Transverse colon (tissue), 4 donors: ENCODE results near the gene EEPD1. TPM values are rescaled to one million over a fixed set of nuclear protein-coding genes. Genes with fewer than 3 reads are reported as not detected.
A peak's percentile ranks its signal among the peaks of the same experiment; 100 is the strongest.

Experiments used
- DNase-seq: peaks from one replicate; pipeline ENCODE4 v3.0.0-alpha.2; 2019
- H3K27ac ChIP-seq, 4 donors: fragments of 200-600 bp; sonication (generic); 2 replicates each; pipeline ENCODE4 v1.5.1; 2016 to 2018; ENCODE audit warnings: inconsistent platforms in 4 of 4
- H3K27me3 ChIP-seq: fragments of 200-600 bp; sonication (generic); 2 replicates; pipeline ENCODE4 v1.5.1; 2017; ENCODE audit warnings: inconsistent platforms
- H3K36me3 ChIP-seq, 4 donors: fragments of 200-600 bp; sonication (generic); 2 replicates each; pipeline ENCODE4 v1.5.1; 2017 to 2019; ENCODE audit warnings: inconsistent platforms in 4 of 4
- H3K4me1 ChIP-seq, 4 donors: fragments of 200-600 bp; sonication (generic); 2 replicates each; pipeline ENCODE4 v1.5.1; 2017 to 2020; ENCODE audit warnings: inconsistent platforms in 4 of 4
- H3K4me3 ChIP-seq, 4 donors: fragments of 200-600 bp; sonication (generic); 1 replicate in 1 of 4; 2 replicates in 3 of 4; pipeline versions ENCODE4 v1.5.1 to v1.6.1; 2017 to 2019; ENCODE audit warnings: inconsistent platforms in 4 of 4
- H3K9me3 ChIP-seq, 2 donors: fragments of 200-600 bp; sonication (generic); 2 replicates each; pipeline ENCODE4 v1.5.1; 2017 to 2019; ENCODE audit warnings: inconsistent platforms in 2 of 2
- CTCF ChIP-seq, 5 experiments: fragments of 200-600 bp in 3 of 5; fragments of 450-650 bp in 2 of 5; sonication (generic) in 3 of 5; IDR thresholded peaks; 1 replicate in 2 of 5; 2 replicates in 3 of 5; pipeline ENCODE4 v1.5.1; 2016 to 2017; ENCODE audit warnings: antibody characterized with exemption in 5 of 5, inconsistent platforms in 3 of 5, mild to moderate bottlenecking in 2 of 5, moderate library complexity in 1 of 5
- EP300 ChIP-seq: sonication (generic); formaldehyde crosslinking; IDR thresholded peaks from one replicate; pipeline ENCODE4 v1.6.1; 2017; ENCODE audit warnings: antibody characterized with exemption, low read depth
- POLR2A ChIP-seq: fragments of 450-650 bp; IDR thresholded peaks from one replicate; pipeline ENCODE4 v1.6.1; 2016; ENCODE audit warnings: antibody characterized with exemption, mild to moderate bottlenecking, moderate library complexity
- POLR2AphosphoS5 ChIP-seq, 3 donors: sonication (generic); formaldehyde crosslinking; IDR thresholded peaks; one replicate each; pipeline ENCODE4 v1.6.1; 2016; ENCODE audit warnings: antibody characterized with exemption in 3 of 3
- WGBS, 2 donors: methylation state at CpG; one replicate each; pipeline ENCODE4 v1.1.5; 2018; ENCODE audit warnings: low coverage in 1 of 2; 5-methylcytosine and 5-hydroxymethylcytosine counted together
- in situ Hi-C, 4 donors: fragments of 200-750 bp; cut with MboI; loops; one replicate each; pipeline versions ENCODE4 v1.15.0 to v1.15.1; 2017; ENCODE audit warnings: low sequenced_read_pairs in 3 of 4, low pct_ligation_motif_present in 1 of 4, low pct_unique_long_range_greater_than_20kb in 1 of 4
- intact Hi-C: fragments of 100-400 bp; cut with DNase I; formaldehyde crosslinking; loops from one replicate; pipeline ENCODE4 v1.15.1; 2023; ENCODE audit warnings: low total_unique reads
- total RNA-seq, 4 donors: library from RNA; depleted of rRNA; stranded (reverse); fragments of >200 nt; gene quantifications; one replicate each; pipeline ENCODE4 v1.1.0, GENCODE V29; 2016

The EEPD1 gene
- total RNA-seq, 4 donors from 2014 or later = 16.2 to 36.2 (median 25.2) TPM

GRCh38 chr7:36151921-36152755 lies 916 bp upstream of the EEPD1 start:
- 58 to 91% methylated on average over 5 to 22 of the region's 30 CpGs for WGBS, 2 donors
- Histone ChIP-seq H3K9me3 (no peaks in the 10 kb centered on the region), H3K36me3 (no peaks in the 10 kb centered on the region), H3K4me3 (peak overlapping the region; percentile 10 to 55 (median 32)), H3K4me1 (peaks cover 14 to 42% (median 40%) of the 10 kb centered on the region in 4 donors), H3K27ac (peak overlapping the region; percentile 79 to 94 (median 93)), H3K27me3 (no peaks in the 10 kb centered on the region)
- in situ Hi-C loops = loop anchor here in 1 of 4 donors (25.0 kb wide), 1 partner anchor 135 kb away; no protein-coding TSS in a partner anchor
- peak; percentile 62 for TF ChIP-seq POLR2A
- TF ChIP-seq POLR2AphosphoS5 (IDR thresholded peaks at IDR 0.05) = peak; percentile 9 to 59 (median 34)
- TF ChIP-seq CTCF (IDR thresholded peaks at IDR 0.05) = peak in 1 of 5 experiments; percentile 10
- TF ChIP-seq EP300 = no peak
- intact Hi-C loops = no loop called here
- DNase-seq = no peak

DNA sequence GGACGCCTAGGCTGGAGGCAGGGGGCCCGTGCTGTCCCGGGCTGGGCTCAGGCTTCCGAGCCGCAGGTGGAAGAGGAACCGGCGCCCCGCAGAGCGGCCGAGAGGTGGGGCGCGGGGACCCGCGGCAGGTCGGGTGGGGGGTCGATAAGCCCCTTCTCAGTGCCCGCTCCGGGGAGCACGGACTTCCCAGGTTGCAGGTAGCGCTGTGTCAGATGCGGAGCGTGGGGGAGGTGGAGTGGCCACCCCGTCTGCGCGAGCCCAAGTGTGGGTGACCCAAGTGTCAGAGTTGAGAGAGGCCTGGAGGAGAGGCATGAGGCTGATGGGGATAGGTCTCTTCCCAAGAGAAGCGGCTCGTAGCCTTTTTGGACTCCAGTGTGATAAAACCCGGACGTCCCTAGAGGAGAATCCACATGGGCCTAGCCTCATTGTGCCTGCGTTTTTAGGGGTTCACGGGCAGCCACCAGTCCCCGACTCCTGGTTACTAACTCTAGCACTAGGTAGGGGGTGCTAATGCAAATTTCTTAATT lies 580 bp downstream of the EEPD1 start:
- H3K4me1 ChIP-seq = peaks cover 20 to 54% (median 45%) of the 10 kb centered on the region in 4 donors
- DNase-seq = no peak

GRCh38 chr7:36154255-36155212 lies 1.5 kb downstream of the EEPD1 start:
- Histone ChIP-seq H3K4me1 (peaks cover 20 to 58% (median 47%) of the 10 kb centered on the region in 4 donors), H3K9me3 (no peaks in the 10 kb centered on the region), H3K4me3 (peak overlapping the region in 3 of 4 donors; percentile 63 to 89 (median 84)), H3K27ac (peak overlapping the region; percentile 92 to 95 (median 94)), H3K27me3 (no peaks in the 10 kb centered on the region), H3K36me3 (no peaks in the 10 kb centered on the region)
- intact Hi-C loops (loop anchor here (5.0 kb wide), 1 partner anchor 138 kb away; no protein-coding TSS in a partner anchor), in situ Hi-C loops (loop anchor here in 1 of 4 donors (25.0 kb wide), 1 partner anchor 133 kb away; no protein-coding TSS in a partner anchor)
- DNase-seq = no peak
- WGBS, 2 donors = 90% methylated on average over 44 of the region's 44 CpGs; no CpG with 5 or more reads in 1 of the 2 donors
- no peak for TF ChIP-seq EP300
- TF ChIP-seq POLR2AphosphoS5 (IDR thresholded peaks at IDR 0.05) = no peak
- no peak for TF ChIP-seq POLR2A
- TF ChIP-seq CTCF (IDR thresholded peaks at IDR 0.05) = no peak

More for the DNA sequence above, 580 bp downstream of the EEPD1 start:
- intact Hi-C loops (no loop called here), in situ Hi-C loops (loop anchor here in 1 of 4 donors (25.0 kb wide), 1 partner anchor 134 kb away; no protein-coding TSS in a partner anchor)
- Histone ChIP-seq H3K27ac (peak overlapping the region; percentile 92 to 95 (median 94)), H3K4me3 (peak overlapping the region; percentile 63 to 89 (median 76)), H3K27me3 (no peaks in the 10 kb centered on the region), H3K36me3 (no peaks in the 10 kb centered on the region), H3K9me3 (no peaks in the 10 kb centered on the region)
- WGBS, 2 donors = 4 to 5% methylated on average over 9 to 32 of the region's 32 CpGs
- TF ChIP-seq POLR2AphosphoS5 (IDR thresholded peaks at IDR 0.05) (no peak), POLR2A (no peak), EP300 (no peak), CTCF (IDR thresholded peaks at IDR 0.05) (no peak)
